Measurements from ENCODE around the gene NELFB. TPM values are rescaled to one million over a fixed set of nuclear protein-coding genes. Genes with fewer than 3 reads are reported as not detected.
A peak's percentile ranks its signal among the peaks of the same experiment; 100 is the strongest.

NELFB gene
- total RNA-seq, 1 experiment from 2014 or later, result 71.7 TPM

DNA sequence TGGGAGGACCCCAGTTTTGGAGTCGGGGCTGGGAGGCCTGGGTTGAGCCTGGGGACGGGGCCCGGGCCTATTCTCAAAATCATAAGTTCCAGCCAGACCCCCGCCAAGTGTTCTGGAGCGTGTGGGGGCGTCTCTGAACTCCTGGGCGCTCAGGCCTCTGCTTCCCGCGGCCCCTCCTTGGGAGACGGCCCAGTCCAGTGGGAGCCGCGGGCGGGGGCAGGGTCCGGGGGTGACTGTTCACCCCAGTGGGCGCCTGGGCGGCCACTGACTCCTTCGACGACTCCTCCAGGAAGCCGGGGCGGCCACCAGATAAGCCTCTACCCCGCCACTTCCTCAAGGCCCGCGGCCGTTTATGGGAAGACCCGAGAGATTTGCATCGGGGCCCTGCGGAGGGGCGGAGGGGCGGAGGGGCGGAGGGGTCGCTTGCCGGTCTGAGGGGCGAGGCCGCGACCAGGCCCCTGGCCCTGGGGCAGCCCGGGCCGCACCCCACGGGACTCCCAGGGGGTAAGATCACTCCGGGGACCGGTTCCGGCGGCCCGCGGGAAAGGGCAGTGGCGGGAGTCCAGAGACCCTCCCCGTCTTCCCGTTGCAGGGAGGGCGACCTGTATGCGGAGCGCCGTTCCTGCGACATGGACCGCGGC, 23.1 kb downstream of the NELFB start:
- Mint-ChIP-seq H3K4me1 (peaks cover 20 to 29% of the 10 kb centered on the region in 2 experiments), H3K27me3 (ENCODE audit: low read depth) (peaks cover 13% of the 10 kb centered on the region), H3K9me3 (no peaks in the 10 kb centered on the region), H3K36me3 (ENCODE audit: insufficient read depth in 1 of 3, low read depth in 3 of 3) (peaks cover 0 to 7% (median 4%) of the 10 kb centered on the region in 3 experiments; a peak in 4 of 7 replicates), H3K27ac (peak overlapping the region in 1 of 3 experiments; percentile 75; a peak in 1 of 7 replicates), H3K4me3 (peak overlapping the region; percentile 48 to 51; a peak in 4 of 5 replicates)
- no peak overlapping the region for H2AK5ac ChIP-seq (ENCODE audit: insufficient read length, low read length)
- no peak overlapping the region for H3K56ac ChIP-seq (ENCODE audit: insufficient read length, low read depth, low read length)
- H4K8ac ChIP-seq (replicated peaks; ENCODE audit: insufficient read length, low read depth, low read length), result no peak overlapping the region
- H3K18ac ChIP-seq (ENCODE audit: insufficient read length, low read depth, low read length), result no peak overlapping the region
- DNase-seq, result peak; percentile 60
- no peaks in the 10 kb centered on the region for H3K27me3 ChIP-seq (ENCODE audit: insufficient read depth, low read length)
- H2BK12ac ChIP-seq (ENCODE audit: insufficient read length, low read depth, low read length), result no peak overlapping the region
- no peak overlapping the region for H3K27ac ChIP-seq (ENCODE audit: insufficient read length, low read depth, low read length)
- H3K23ac ChIP-seq (ENCODE audit: insufficient read length, low read depth, low read length), result no peak overlapping the region
- H3T11ph ChIP-seq (ENCODE audit: low read length), result no peak overlapping the region
- no peak overlapping the region for H2AFZ ChIP-seq (ENCODE audit: low read length)
- H4K91ac ChIP-seq (ENCODE audit: insufficient read length, low read depth, low read length), result no peak overlapping the region
- no peaks in the 10 kb centered on the region for H3K4me1 ChIP-seq (ENCODE audit: insufficient read depth, low read length)
- no CpG with 5 or more reads among the region's 54 CpGs for WGBS (ENCODE audit: extremely low coverage, insufficient read length, low lambda C conversion rate)
- H3K14ac ChIP-seq (ENCODE audit: insufficient read depth, low read length), result no peak overlapping the region
- no peaks in the 10 kb centered on the region for H4K20me1 ChIP-seq (ENCODE audit: control insufficient read depth, insufficient read depth, insufficient read length)
- H3K4me2 ChIP-seq (ENCODE audit: insufficient read depth, insufficient read length, low read length), result peak overlapping the region; percentile 10
- no peak overlapping the region for H2BK20ac ChIP-seq (ENCODE audit: low read depth, low read length, poor library complexity, severe bottlenecking)
- TF ChIP-seq, protein P1, sequence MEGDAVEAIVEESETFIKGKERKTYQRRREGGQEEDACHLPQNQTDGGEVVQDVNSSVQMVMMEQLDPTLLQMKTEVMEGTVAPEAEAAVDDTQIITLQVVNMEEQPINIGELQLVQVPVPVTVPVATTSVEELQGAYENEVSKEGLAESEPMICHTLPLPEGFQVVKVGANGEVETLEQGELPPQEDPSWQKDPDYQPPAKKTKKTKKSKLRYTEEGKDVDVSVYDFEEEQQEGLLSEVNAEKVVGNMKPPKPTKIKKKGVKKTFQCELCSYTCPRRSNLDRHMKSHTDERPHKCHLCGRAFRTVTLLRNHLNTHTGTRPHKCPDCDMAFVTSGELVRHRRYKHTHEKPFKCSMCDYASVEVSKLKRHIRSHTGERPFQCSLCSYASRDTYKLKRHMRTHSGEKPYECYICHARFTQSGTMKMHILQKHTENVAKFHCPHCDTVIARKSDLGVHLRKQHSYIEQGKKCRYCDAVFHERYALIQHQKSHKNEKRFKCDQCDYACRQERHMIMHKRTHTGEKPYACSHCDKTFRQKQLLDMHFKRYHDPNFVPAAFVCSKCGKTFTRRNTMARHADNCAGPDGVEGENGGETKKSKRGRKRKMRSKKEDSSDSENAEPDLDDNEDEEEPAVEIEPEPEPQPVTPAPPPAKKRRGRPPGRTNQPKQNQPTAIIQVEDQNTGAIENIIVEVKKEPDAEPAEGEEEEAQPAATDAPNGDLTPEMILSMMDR (conservative IDR thresholded peaks at IDR 0.05), result no peak
- no peak overlapping the region for H3K4ac ChIP-seq (ENCODE audit: low read depth, low read length)
- no peak overlapping the region for H2BK5ac ChIP-seq (ENCODE audit: insufficient read length, low read length)
- H3K79me1 ChIP-seq (ENCODE audit: insufficient read depth, low read depth, low read length, poor library complexity, severe bottlenecking), result no peaks in the 10 kb centered on the region
- no peaks in the 10 kb centered on the region for H3K79me2 ChIP-seq (ENCODE audit: insufficient read depth, low read length)
- no peak overlapping the region for H2BK15ac ChIP-seq (ENCODE audit: low read depth, low read length)
- no peak overlapping the region for H3K9ac ChIP-seq (ENCODE audit: extremely low read depth, insufficient read length, low read length)
- no peaks in the 10 kb centered on the region for H3K9me3 ChIP-seq (ENCODE audit: control insufficient read depth, low read depth, low read length)
- H4K5ac ChIP-seq (ENCODE audit: insufficient read length, low read depth, low read length), result no peak overlapping the region
- H3K23me2 ChIP-seq (ENCODE audit: insufficient read length, low read depth, low read length, poor library complexity, severe bottlenecking), result peaks cover 12% of the 10 kb centered on the region
- H2BK120ac ChIP-seq (ENCODE audit: low read depth, low read length, poor library complexity, severe bottlenecking), result no peak overlapping the region

Measured in H9 (cell line).